H9 (cell line): ENCODE results near the gene LPCAT3. TPM values are rescaled to one million over a fixed set of nuclear protein-coding genes. Genes with fewer than 3 reads are reported as not detected.

Source experiments
- DNase-seq: peaks from one replicate; pipeline ENCODE4 v3.0.0-alpha.2; 2017
- H2AFZ ChIP-seq: one replicate; pipeline ENCODE4 v1.6.1; 2013; ENCODE audit warnings: mild to moderate bottlenecking, low read length, control low read depth, moderate library complexity
- H2AK5ac ChIP-seq: 2 replicates; pipeline ENCODE4 v1.6.1; 2013; ENCODE audit warnings: low read length, control low read depth, mixed read lengths; ENCODE audit not compliant: insufficient read length
- H2BK120ac ChIP-seq: one replicate; pipeline ENCODE4 v1.6.1; 2013; ENCODE audit warnings: low read depth, mild to moderate bottlenecking, low read length, control low read depth, inconsistent platforms; ENCODE audit not compliant: poor library complexity, severe bottlenecking
- H2BK12ac ChIP-seq: 2 replicates; pipeline ENCODE4 v1.6.1; 2013; ENCODE audit warnings: low read length, control low read depth, mixed read lengths, low read depth; ENCODE audit not compliant: insufficient read length
- H2BK15ac ChIP-seq: 2 replicates; pipeline ENCODE4 v1.6.1; 2013; ENCODE audit warnings: low read depth, low read length, control low read depth
- H2BK20ac ChIP-seq: one replicate; pipeline ENCODE4 v1.6.1; 2013; ENCODE audit warnings: low read depth, mild to moderate bottlenecking, low read length, control low read depth, inconsistent platforms; ENCODE audit not compliant: poor library complexity, severe bottlenecking
- H2BK5ac ChIP-seq: 2 replicates; pipeline ENCODE4 v1.6.1; 2013; ENCODE audit warnings: low read length, control low read depth, mixed read lengths; ENCODE audit not compliant: insufficient read length
- H3K14ac ChIP-seq: 2 replicates; pipeline ENCODE4 v1.6.1; 2013; ENCODE audit warnings: low read length, control low read depth; ENCODE audit not compliant: insufficient read depth
- H3K18ac ChIP-seq: 2 replicates; pipeline ENCODE4 v1.6.1; 2013; ENCODE audit warnings: low read depth, mild to moderate bottlenecking, mixed read lengths, low read length, control low read depth; ENCODE audit not compliant: insufficient read length
- H3K23ac ChIP-seq: 2 replicates; pipeline ENCODE4 v1.6.1; 2013; ENCODE audit warnings: low read length, control low read depth, mixed read lengths, low read depth; ENCODE audit not compliant: insufficient read length
- H3K23me2 ChIP-seq: 2 replicates; pipeline ENCODE4 v1.6.1; 2013; ENCODE audit warnings: low read depth, mild to moderate bottlenecking, mixed read lengths, low read length, control low read depth; ENCODE audit not compliant: insufficient read length, poor library complexity, severe bottlenecking
- H3K27ac ChIP-seq: 2 replicates; pipeline ENCODE4 v1.5.1; 2013; ENCODE audit warnings: low read length, control low read depth, mixed read lengths, low read depth; ENCODE audit not compliant: insufficient read length
- H3K27me3 ChIP-seq: 2 replicates; pipeline ENCODE4 v1.6.1; 2013; ENCODE audit warnings: low read length, control low read depth, inconsistent platforms; ENCODE audit not compliant: insufficient read depth
- H3K4ac ChIP-seq: 2 replicates; pipeline ENCODE4 v1.6.1; 2013; ENCODE audit warnings: low read depth, mild to moderate bottlenecking, control low read depth, inconsistent platforms, low read length, moderate library complexity
- H3K4me1 ChIP-seq: 2 replicates; pipeline ENCODE4 v1.6.1; 2013; ENCODE audit warnings: low read length, control low read depth, inconsistent platforms; ENCODE audit not compliant: insufficient read depth
- H3K4me2 ChIP-seq: 2 replicates; pipeline ENCODE4 v1.6.1; 2013; ENCODE audit warnings: low read length, control low read depth, mixed read lengths; ENCODE audit not compliant: insufficient read length, insufficient read depth
- H3K56ac ChIP-seq: 2 replicates; pipeline ENCODE4 v1.6.1; 2013; ENCODE audit warnings: low read depth, mild to moderate bottlenecking, mixed read lengths, low read length, control low read depth; ENCODE audit not compliant: insufficient read length
- H3K79me1 ChIP-seq: 2 replicates; pipeline ENCODE4 v1.6.1; 2013; ENCODE audit warnings: low read depth, mild to moderate bottlenecking, moderate library complexity, low read length, control low read depth, inconsistent platforms; ENCODE audit not compliant: insufficient read depth, poor library complexity, severe bottlenecking
- H3K79me2 ChIP-seq: 2 replicates; pipeline ENCODE4 v1.6.1; 2013; ENCODE audit warnings: low read length, control low read depth, inconsistent platforms; ENCODE audit not compliant: insufficient read depth
- H3K9ac ChIP-seq: 2 replicates; pipeline ENCODE4 v1.6.1; 2013; ENCODE audit warnings: low read length, control low read depth, mixed read lengths; ENCODE audit not compliant: insufficient read length; ENCODE audit errors: extremely low read depth
- H3K9me3 ChIP-seq: one replicate; pipeline ENCODE4 v1.6.1; 2013; ENCODE audit warnings: low read depth, low read length, inconsistent platforms; ENCODE audit not compliant: control insufficient read depth
- H3T11ph ChIP-seq: one replicate; pipeline ENCODE4 v1.6.1; 2013; ENCODE audit warnings: mild to moderate bottlenecking, low read length, control low read depth, inconsistent platforms
- H4K20me1 ChIP-seq: one replicate; pipeline ENCODE4 v1.6.1; 2013; ENCODE audit not compliant: control insufficient read depth, insufficient read length, insufficient read depth
- H4K5ac ChIP-seq: 2 replicates; pipeline ENCODE4 v1.6.1; 2013; ENCODE audit warnings: low read depth, mild to moderate bottlenecking, mixed read lengths, low read length, control low read depth; ENCODE audit not compliant: insufficient read length
- H4K8ac ChIP-seq: replicated peaks from 2 replicates; pipeline ENCODE4 v1.6.1; 2013; ENCODE audit warnings: low read length, control low read depth, mixed read lengths, low read depth; ENCODE audit not compliant: insufficient read length
- H4K91ac ChIP-seq: 2 replicates; pipeline ENCODE4 v1.6.1; 2013; ENCODE audit warnings: low read depth, mild to moderate bottlenecking, moderate library complexity, mixed read lengths, low read length, control low read depth; ENCODE audit not compliant: insufficient read length
- H3K27ac Mint-ChIP-seq, 3 experiments: 2 replicates in 2 of 3; 3 replicates in 1 of 3; pipeline ENCODE4 v1.8.0; 2020 to 2021; ENCODE audit warnings: mixed read lengths in 3 of 3, mild to moderate bottlenecking in 1 of 3, moderate library complexity in 1 of 3
- H3K27me3 Mint-ChIP-seq: 2 replicates; pipeline ENCODE4 v1.8.0; 2021; ENCODE audit warnings: low read depth, mild to moderate bottlenecking, moderate library complexity, mixed read lengths
- H3K36me3 Mint-ChIP-seq, 3 experiments: 2 replicates in 2 of 3; 3 replicates in 1 of 3; pipeline ENCODE4 v1.8.0; 2020 to 2021; ENCODE audit warnings: low read depth in 3 of 3, mixed read lengths in 3 of 3; ENCODE audit not compliant: insufficient read depth in 1 of 3
- H3K4me1 Mint-ChIP-seq, 2 experiments: 2 replicates each; pipeline ENCODE4 v1.8.0; 2020; ENCODE audit warnings: mixed read lengths in 2 of 2
- H3K4me3 Mint-ChIP-seq, 2 experiments: 2 replicates in 1 of 2; 3 replicates in 1 of 2; pipeline ENCODE4 v1.8.0; 2020 to 2021; ENCODE audit warnings: mild to moderate bottlenecking in 2 of 2, mixed read lengths in 2 of 2, moderate library complexity in 1 of 2
- H3K9me3 Mint-ChIP-seq, 2 experiments: 2 replicates in 1 of 2; 3 replicates in 1 of 2; pipeline ENCODE4 v1.8.0; 2020; ENCODE audit warnings: mild to moderate bottlenecking in 2 of 2, mixed read lengths in 2 of 2, moderate library complexity in 1 of 2
- CTCF ChIP-seq: fragments of 200-600 bp; sonication (generic); conservative IDR thresholded peaks from 3 replicates; pipeline ENCODE4 v1.8.0; 2021; ENCODE audit warnings: antibody characterized with exemption, mild to moderate bottlenecking
- WGBS: extraction: QIAGEN DNeasy Blood & Tissue Kit; methylation state at CpG from one replicate; pipeline ENCODE4 v1.1.7; 2013; ENCODE audit warnings: missing lambda C conversion rate, low lambda C conversion rate, mixed read lengths; ENCODE audit not compliant: insufficient read length; ENCODE audit errors: extremely low coverage; 5-methylcytosine and 5-hydroxymethylcytosine counted together
- total RNA-seq: library from RNA; stranded (reverse); gene quantifications from 2 replicates; pipeline ENCODE4 v1.2.1, GENCODE V29; 2021

LPCAT3 gene
- total RNA-seq, 1 experiment from 2014 or later, result 47.7 TPM

GRCh38 chr12:6941782-6942181 is 76.5 kb downstream of the LPCAT3 start:
- TF ChIP-seq CTCF, result no peak
- Histone ChIP-seq H2AFZ (no peak overlapping the region), H3K9ac (no peak overlapping the region), H2BK5ac (no peak overlapping the region), H2BK12ac (no peak overlapping the region), H3K9me3 (no peaks in the 10 kb centered on the region), H3K56ac (no peak overlapping the region), H3K18ac (no peak overlapping the region), H3K79me2 (no peaks in the 10 kb centered on the region), H3K14ac (no peak overlapping the region), H3T11ph (no peak overlapping the region), H3K23me2 (peaks cover 19% of the 10 kb centered on the region), H2BK15ac (no peak overlapping the region), H3K4me2 (no peak overlapping the region), H3K79me1 (no peaks in the 10 kb centered on the region), H4K5ac (no peak overlapping the region), H3K4me1 (0 out of 2 replicates have a peak, but pooled peaks cover 4% of the 10 kb centered on the region), H4K91ac (no peak overlapping the region), H4K8ac (no peak overlapping the region), H3K27me3 (no peaks in the 10 kb centered on the region), H3K4ac (no peak overlapping the region), H2BK20ac (no peak overlapping the region), H2BK120ac (no peak overlapping the region), H4K20me1 (no peaks in the 10 kb centered on the region), H3K23ac (no peak overlapping the region), H3K27ac (no peak overlapping the region), H2AK5ac (no peak overlapping the region)
- Mint-ChIP-seq H3K4me1 (peaks cover 37 to 48% of the 10 kb centered on the region in 2 experiments), H3K27me3 (peaks cover 2% of the 10 kb centered on the region; the same call in 1 of the 2 replicates), H3K27ac (no peak overlapping the region), H3K4me3 (no peak overlapping the region), H3K36me3 (peaks cover 15 to 51% (median 31%) of the 10 kb centered on the region in 3 experiments), H3K9me3 (no peaks in the 10 kb centered on the region; a peak in 2 of 5 replicates)
- no peak for DNase-seq
- no CpG with 5 or more reads among the region's 12 CpGs for WGBS
